ENCODE measurements around the gene PRKACA. TPM values are rescaled to one million over a fixed set of nuclear protein-coding genes. Genes with fewer than 3 reads are reported as not detected.

Gene PRKACA
- total RNA-seq, 1 donor from 2014 or later = 28.0 TPM

- Histone ChIP-seq H3K4me3 (no peak overlapping the region), H3K27me3 (no peaks in the 10 kb centered on the region), H3K4me1 (peaks cover 12% of the 10 kb centered on the region), H3K9me3 (no peaks in the 10 kb centered on the region), H3K36me3 (no peaks in the 10 kb centered on the region), H3K27ac (no peak overlapping the region)
- DNase-seq (ENCODE audit: extremely low spot score in 2 of 2) = no peak
- no peak for TF ChIP-seq CTCF (IDR thresholded peaks at IDR 0.05)
- TF ChIP-seq POLR2A (IDR thresholded peaks at IDR 0.05) = no peak
- TF ChIP-seq POLR2AphosphoS5 (IDR thresholded peaks at IDR 0.05; ENCODE audit: insufficient read depth in 1 of 2, low read depth in 1 of 2) = no peak
- intact Hi-C loops (cut with DNase I) = no loop called here
Observed at GRCh38 chr19:14055396-14055795, 62.2 kb downstream of the PRKACA start.

- intact Hi-C loops (cut with DNase I) = loop anchor here (5.0 kb wide), 1 partner anchor 167 kb away; no protein-coding TSS in a partner anchor
- H3K4me1 ChIP-seq = peaks cover 12% of the 10 kb centered on the region
- no peaks in the 10 kb centered on the region for H3K9me3 ChIP-seq
- H3K4me3 ChIP-seq = no peak overlapping the region
- no peak for DNase-seq (ENCODE audit: extremely low spot score in 2 of 2)
- no peaks in the 10 kb centered on the region for H3K36me3 ChIP-seq
- no peaks in the 10 kb centered on the region for H3K27me3 ChIP-seq
- TF ChIP-seq POLR2AphosphoS5 (IDR thresholded peaks at IDR 0.05; ENCODE audit: insufficient read depth in 1 of 2, low read depth in 1 of 2) (no peak), CTCF (IDR thresholded peaks at IDR 0.05) (no peak), POLR2A (IDR thresholded peaks at IDR 0.05) (no peak)
- H3K27ac ChIP-seq = no peak overlapping the region
Observed at GRCh38 chr19:14054721-14055120, 62.8 kb downstream of the PRKACA start.

DNA sequence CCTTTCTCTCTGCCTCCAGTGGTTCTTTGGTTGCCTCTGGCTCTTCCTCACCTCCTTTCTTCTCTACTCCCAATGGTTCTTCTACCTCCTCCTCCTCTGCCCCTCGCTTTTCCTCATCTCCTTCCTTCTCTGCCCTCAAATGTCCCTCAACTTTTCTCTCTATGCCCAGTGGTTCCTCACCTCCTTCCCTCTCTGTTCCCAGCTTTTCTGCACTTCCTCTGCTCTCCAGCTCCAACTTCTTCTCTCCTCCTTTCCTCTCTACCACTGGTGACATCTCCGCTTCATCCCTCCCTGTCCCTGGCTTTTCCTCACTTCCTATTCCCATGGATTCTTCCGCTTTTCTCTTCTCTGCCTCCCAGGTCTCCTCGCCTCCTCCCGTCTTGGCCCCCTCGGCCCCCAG lies 63.5 kb downstream of the PRKACA start:
- intact Hi-C loops (cut with DNase I) = loop anchor here (5.0 kb wide), 1 partner anchor 167 kb away; no protein-coding TSS in a partner anchor
- Histone ChIP-seq H3K4me1 (peaks cover 12% of the 10 kb centered on the region), H3K27ac (no peak overlapping the region), H3K4me3 (no peak overlapping the region), H3K36me3 (no peaks in the 10 kb centered on the region), H3K27me3 (no peaks in the 10 kb centered on the region), H3K9me3 (no peaks in the 10 kb centered on the region)
- no peak for DNase-seq (ENCODE audit: extremely low spot score in 2 of 2)
- TF ChIP-seq POLR2A (IDR thresholded peaks at IDR 0.05) (no peak), POLR2AphosphoS5 (IDR thresholded peaks at IDR 0.05; ENCODE audit: insufficient read depth in 1 of 2, low read depth in 1 of 2) (no peak)

- intact Hi-C loops (cut with DNase I) = loop anchor here (5.0 kb wide), 1 partner anchor 166 kb away; no protein-coding TSS in a partner anchor
- TF ChIP-seq POLR2AphosphoS5 (IDR thresholded peaks at IDR 0.05; ENCODE audit: insufficient read depth in 1 of 2, low read depth in 1 of 2) (no peak), POLR2A (IDR thresholded peaks at IDR 0.05) (no peak), CTCF (IDR thresholded peaks at IDR 0.05) (no peak)
- H3K36me3 ChIP-seq = no peaks in the 10 kb centered on the region
- H3K27ac ChIP-seq = no peak overlapping the region
- H3K27me3 ChIP-seq = no peaks in the 10 kb centered on the region
- H3K4me1 ChIP-seq = peaks cover 6% of the 10 kb centered on the region
- no peaks in the 10 kb centered on the region for H3K9me3 ChIP-seq
- H3K4me3 ChIP-seq = no peak overlapping the region
- DNase-seq (ENCODE audit: extremely low spot score in 2 of 2) = no peak
Observed at GRCh38 chr19:14053500-14053899, 64.1 kb downstream of the PRKACA start.

GRCh38 chr19:14053032-14053431 lies 64.5 kb downstream of the PRKACA start:
- Histone ChIP-seq H3K36me3 (no peaks in the 10 kb centered on the region), H3K9me3 (no peaks in the 10 kb centered on the region), H3K27me3 (no peaks in the 10 kb centered on the region), H3K4me1 (peaks cover 4% of the 10 kb centered on the region), H3K4me3 (no peak overlapping the region), H3K27ac (no peak overlapping the region)
- intact Hi-C loops (cut with DNase I) = loop anchor here (5.0 kb wide), 1 partner anchor 166 kb away; no protein-coding TSS in a partner anchor
- TF ChIP-seq POLR2A (IDR thresholded peaks at IDR 0.05) (no peak), CTCF (IDR thresholded peaks at IDR 0.05) (no peak), POLR2AphosphoS5 (IDR thresholded peaks at IDR 0.05; ENCODE audit: insufficient read depth in 1 of 2, low read depth in 1 of 2) (no peak)
- DNase-seq (ENCODE audit: extremely low spot score in 2 of 2) = no peak

Data from vagina (tissue), 2 donors.